HG02623 (cell line): Measurements from ENCODE around the gene CRABP2.

Experiments
- ATAC-seq: cut with Tn5 transposase; IDR thresholded peaks from one replicate; pipeline ENCODE4 v1.9.1; 2021; ENCODE audit warnings: moderate library complexity; ENCODE audit not compliant: unreplicated experiment

Gene CRABP2

DNA sequence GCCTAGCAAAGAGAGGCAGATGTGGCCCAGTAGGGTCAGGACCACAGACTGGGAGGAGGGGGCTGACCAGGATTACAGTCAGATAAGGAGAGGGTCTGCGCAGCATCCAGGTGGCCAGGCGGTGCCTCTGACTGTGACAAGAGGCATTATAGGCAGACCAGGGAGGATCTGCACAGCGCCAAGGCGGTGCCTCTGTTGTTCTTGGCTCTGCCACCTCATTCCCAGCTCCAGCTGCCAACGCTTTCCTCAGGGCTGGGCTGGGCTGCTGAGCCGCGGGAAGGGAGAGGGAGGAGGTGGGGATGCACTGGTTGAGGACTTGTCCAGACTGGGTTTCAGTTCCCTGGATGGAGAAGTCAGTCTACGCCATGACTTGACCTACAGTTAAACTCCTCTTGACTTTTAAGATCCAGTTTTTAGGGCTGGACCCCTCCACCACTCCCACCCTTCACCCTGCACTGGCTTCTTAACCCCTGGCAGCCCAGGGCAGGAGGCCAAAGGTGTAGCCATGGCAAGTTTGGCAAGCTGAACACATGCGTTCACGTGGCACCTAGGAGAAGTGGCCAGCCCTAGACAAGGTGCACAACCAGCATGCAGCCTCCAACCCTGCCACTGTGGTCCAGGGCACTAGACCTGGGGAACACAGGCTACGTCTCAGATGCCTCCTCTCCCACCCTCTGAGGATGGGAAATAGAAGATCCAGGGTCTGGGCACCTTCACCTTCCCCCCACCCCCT is 4.5 kb upstream of the CRABP2 start:
- ATAC-seq = no peak

DNA sequence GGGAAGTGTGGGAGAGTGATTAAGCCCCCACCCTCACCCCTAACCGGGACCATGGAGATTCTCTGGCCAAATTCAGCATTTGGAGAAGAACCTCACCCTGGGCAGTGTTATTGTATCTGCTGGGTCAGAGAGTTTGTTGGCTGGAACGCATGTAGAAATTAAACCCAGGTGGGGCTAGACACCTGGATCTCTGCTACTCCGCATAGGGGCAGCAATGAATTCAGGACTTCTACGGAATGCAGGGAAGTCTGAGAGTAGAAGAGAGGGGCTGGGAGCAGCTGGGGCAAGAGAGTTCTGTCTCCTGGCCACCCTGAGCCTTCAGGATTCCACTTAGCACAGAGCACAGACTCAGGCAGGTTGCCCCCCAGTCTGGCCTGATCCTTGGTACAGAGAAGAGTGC is 3.6 kb upstream of the CRABP2 start:
- ATAC-seq = no peak

DNA sequence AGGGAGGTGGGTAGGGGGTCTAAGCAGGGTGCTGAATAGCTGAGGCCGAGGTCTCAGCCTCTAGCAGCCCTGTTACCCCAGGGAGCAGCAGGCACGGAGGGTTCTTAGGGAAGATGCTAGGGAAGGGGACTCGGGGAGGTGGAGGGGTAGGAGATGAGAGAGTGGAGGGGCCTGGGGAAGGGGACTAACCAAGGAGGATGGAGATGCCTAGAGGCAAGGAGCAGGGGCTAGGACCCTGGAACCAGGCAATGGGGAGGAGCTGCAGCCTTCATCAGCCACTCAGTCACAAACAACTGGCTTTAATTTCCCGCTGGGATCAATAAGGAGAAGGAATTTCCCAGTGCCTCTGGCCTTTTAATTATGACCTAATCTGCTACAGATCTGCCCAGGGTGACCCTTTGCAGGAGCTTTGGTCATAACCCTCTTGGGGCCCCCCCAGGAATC is 2.9 kb upstream of the CRABP2 start:
- ATAC-seq = no peak

DNA sequence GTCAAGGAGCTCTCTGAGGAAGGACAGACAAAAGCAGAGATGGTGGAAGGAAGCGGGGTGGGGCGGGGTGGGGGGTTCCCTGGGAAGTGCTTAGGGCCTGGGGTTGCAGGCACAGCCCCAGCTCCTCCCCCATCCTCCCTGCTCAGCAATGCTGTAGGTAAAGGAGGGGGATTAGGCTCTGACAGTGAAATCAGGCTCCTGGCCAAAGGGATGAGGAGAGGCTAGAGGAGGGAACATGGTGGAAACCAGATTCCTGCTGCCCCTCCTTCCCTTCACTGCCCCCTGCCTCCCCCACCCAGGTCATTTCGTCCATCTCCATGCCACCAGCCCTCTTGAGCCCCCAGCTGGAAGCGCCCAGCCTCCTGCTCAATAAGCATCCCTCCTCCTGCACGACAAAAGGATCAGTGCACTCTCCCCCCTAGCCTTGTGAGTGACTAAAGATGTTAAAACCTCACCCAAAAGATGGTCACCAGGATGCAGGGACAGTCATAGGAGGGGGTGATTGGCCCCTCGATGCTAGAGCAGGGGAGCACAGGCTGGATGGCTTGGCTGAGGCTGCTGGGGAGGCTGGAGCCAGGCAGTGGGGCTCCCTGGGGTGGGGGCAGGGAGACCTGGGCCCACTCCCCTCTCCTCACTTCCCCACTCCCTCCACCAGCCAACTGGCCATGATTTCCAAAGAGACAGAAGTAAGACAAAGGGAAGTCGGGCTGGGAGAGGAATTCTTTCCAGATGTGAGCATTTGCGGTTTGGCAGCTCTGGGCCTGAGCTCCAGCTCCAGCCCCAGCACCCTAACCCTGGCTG is 2.2 kb upstream of the CRABP2 start:
- no peak for ATAC-seq

DNA sequence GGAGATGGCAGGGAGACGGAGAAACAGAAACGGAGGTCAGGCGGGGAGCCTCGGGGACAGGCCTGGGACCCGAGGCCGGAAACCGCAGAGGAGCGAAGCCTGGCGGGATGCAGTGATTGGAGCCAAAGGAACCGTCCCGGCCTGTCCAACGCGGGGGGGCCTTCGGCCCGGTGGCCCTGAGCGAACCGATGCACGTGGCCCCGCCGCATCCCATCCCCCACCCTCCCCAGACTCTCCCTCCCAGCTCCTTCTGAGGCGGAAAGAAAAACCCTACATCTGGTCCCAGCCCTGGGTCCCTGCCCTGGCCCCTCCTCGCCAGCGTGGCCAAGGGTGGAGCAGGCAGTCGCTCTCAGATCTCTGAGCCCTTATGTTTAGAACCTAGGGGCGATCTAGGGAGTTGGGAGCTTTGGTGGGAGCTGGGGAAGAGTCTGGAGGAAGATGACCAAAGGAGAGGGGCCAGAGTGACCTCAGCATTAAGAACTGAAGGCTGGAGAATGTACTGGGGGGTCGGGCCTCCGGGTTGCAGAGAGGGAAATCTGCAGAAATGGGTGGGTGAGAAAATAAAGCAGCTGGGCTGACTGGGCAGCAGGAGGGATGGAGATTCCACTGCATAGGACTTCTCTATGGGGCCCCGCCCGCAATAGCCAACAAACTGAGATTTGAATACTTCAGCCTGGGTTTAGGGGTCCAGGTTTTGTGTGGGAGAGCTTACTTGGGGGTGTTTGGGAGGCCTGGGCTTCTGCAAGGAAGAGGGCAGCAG is 1.5 kb upstream of the CRABP2 start:
- ATAC-seq = no peak

DNA sequence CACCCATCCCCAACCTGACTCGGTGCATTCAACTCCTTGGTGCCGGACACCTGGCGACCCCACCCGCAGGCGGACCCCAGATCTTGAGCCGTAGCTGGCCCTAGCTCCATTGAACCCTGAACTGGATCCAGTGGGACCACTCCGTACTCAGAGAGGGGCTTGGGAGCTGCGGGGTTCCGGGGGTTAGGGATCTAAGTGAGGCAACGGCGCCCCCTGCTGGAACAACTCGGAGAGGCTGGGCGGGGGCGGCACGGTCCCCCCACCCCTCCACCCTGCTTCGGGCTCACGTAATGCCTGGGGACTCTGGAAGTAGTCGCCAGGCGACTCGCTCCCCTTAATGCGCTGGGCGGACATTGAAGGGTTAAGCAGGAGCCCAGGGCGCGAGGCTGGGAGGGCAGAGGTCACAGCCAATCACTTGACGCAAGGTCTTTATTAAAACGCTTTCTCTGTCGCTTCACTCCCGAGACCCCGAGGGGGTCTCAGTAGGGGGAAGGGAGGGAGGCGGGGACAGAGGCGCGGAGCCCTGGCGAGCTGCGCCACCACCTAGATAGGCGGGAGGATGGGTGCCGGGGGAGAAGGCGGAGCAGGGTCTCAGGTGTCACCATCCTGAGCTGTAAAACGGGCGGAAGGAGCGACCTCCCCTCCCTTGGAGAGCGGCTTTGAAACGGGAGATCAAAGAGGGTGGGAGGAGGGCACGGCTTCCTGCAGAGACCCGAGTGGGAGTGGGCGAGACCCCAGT is 704 bp upstream of the CRABP2 start:
- ATAC-seq = no peak

DNA sequence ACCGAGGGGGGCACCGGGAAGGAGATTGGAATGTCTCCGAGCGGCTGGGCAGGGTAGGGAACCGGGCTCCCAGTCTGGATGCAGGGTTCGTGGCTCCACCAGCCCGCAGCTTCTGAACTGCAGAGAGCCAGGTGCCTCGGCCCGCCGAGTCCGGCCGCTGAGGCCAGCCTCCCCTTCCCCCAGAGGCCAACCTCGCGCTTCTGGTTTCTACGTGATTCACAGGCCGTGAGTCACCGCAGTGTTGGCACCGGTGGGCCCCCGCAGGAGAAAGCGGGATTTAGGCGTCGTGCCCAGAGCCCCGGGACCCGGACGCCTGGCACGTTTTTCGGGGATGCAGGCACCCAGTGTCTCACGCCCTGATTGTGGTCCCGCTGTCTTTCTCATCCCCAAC is 458 bp downstream of the CRABP2 start:
- ATAC-seq = no peak

DNA sequence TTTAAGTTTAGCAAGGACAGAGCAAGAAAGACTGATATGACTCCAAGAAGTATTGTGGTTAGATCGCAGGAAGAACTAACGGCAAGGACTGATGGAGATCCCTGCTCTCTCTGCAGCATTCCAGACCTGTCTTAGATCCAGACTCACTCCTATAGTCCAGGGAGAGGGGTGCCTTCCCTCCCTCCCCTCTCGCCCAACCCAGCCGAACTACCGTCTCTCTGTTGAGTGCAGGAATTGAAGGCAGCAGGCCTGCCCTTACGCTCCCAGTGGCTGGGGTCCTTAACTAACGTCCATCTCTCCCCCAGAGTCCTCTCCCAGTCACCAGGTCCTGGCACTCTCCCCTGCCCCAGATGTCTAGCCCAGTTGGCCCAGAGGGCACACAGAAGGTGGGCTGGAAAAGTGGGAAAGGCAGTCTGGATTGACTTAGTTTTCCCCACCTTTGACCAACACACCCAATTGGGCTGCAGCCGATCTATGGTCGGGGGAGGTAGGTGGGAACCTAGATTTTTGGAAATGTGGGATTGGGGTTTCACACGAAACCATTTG is 1.1 kb downstream of the CRABP2 start:
- ATAC-seq = no peak

DNA sequence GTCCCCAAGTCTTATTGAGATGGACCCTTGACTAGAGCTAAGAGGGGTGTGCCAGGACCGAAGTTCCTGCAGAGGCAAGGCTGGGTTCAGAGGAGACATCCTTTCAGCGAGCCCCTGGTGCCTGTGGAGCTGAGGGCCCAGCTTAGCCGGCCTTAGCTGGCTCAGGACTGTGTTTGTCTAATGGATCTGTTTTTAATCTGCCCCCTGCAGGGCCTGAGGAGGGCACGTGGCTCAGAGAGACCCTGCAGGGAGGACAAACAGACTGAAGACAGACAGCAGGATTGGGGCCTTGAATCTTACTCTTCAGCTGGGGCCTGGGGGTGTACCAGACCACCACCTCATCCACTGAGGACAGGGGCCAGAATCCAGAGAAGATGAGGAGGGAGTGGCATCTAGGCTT is 1.6 kb downstream of the CRABP2 start:
- no peak for ATAC-seq

DNA sequence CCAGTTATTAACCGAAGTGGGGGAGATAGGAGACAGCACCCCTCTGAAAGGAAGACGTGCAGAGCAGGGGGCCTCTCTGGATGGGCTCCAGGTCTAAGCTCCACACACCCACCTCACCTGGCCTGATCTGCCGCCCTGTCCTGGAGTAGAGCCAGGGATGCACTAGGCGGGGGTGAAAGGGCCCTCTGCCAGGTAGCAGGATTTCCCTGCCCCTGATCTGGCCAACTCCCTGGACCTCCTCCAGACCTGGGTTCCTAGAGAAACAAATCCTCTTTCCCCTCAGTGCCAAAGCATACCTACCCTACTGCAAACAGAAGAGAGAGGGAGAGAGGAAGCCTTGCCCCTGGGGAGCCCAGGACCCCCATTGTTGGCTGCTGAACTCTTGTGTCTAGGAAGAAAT is 2.0 kb downstream of the CRABP2 start:
- no peak for ATAC-seq

DNA sequence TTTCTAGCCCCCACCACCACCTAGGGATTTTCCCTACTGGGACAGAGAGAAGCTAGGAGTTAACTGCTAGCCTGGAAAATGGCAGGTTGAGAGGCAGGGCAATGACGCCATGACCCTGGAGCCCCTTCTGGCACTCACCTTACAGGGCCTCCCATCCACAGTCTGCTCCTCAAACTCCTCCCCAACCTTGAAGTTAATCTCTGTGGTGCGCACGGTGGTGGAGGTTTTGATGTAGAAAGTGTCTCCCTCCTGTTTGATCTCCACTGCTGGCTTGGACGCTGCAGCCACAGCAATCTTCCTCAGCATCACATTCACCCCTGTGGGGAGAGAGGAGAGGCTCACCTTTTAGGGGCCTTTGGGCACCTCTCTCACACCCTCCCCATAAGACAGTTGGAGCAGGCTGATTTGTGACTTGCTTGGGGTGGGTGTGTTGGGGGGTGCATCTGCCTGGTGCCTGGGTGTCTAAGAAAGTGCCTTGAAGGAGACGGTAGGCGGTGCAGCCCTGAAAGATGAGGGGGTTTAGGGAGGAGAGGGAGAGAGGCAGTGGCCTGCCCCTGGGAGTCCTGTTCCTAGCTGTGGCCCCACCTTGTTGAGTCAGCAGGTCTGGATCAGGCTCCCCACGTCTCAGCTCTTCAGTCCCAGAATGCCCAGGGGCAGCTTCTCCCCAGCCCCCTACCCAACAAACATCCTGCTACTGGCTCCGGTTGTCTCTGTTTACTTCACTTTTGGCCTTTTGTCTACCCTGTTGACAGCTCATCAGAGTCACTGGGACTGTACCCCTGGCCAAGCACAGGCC is 4.4 kb downstream of the CRABP2 start:
- ATAC-seq = no peak

DNA sequence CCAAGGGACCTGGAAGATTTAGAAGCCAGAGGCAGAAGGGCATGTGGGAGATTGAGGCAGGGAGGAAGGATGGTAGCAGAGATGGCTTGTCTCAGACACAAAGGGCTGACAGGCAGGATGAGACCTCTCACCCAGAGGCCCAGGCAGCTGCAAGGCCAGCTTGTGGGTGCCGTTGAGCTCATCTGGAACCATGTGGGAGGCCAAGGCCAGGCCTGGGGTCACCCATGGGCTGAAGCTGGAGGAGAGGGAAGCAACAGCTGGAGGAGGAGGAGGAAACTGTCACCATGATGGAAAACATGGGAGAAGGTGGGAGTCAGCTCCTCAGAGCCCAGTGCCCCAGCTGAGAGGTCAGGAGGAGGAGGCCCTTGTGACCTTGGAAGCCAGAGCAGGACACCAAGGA is 6.4 kb downstream of the CRABP2 start:
- ATAC-seq = no peak

DNA sequence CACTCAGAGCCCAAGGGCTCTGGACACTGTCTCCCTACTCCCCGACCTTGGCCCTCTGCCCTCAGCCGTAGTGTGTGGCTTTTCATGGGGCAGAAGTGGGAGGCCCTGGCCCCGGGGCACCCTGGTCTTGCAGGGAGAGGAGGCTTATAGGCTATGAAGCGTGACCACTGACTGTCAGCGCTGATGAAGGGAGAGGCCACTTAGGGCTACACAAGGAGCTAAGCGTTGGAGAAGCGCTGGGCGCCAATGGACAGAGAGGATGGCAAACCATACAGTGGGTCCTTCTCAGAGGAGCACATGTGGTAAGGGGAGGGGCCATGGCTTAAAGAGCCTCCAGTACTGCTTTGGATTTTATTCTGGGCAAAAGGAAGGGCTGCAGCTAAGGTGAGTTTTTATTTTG is 7.9 kb downstream of the CRABP2 start:
- no peak for ATAC-seq

DNA sequence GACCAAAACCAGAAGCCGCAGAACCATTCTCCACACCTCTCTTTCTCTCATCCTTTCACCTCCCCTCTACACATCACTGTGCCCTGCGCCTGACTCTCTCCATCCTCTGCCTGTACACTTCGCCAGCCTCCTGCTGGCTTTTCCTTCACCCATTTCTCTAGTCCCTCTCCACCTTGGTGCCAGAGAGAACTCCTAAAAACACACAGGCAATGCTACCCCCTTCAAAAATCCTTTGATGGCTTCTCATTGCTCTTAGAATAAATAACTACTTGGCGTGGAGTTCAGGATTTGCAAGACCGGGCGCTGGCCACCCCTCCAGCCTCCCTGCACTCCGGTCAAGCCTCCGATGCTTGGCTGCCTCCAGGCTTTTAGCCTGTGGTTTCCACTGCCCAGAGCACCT is 8.6 kb downstream of the CRABP2 start:
- no peak for ATAC-seq

DNA sequence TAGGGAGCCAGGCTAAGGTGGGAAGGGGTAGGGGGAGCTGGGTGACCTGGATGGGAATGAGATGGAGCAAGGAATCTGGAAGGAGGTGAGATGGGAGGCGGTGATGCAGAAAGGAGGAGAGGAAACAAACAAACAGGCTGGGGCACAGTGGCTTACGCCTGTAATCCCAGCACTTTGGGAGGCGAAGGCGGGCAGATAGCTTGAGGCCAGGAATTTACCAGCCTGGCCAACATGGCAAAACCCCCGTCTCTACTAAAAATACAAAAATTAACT is 10.8 kb downstream of the CRABP2 start:
- ATAC-seq = no peak

DNA sequence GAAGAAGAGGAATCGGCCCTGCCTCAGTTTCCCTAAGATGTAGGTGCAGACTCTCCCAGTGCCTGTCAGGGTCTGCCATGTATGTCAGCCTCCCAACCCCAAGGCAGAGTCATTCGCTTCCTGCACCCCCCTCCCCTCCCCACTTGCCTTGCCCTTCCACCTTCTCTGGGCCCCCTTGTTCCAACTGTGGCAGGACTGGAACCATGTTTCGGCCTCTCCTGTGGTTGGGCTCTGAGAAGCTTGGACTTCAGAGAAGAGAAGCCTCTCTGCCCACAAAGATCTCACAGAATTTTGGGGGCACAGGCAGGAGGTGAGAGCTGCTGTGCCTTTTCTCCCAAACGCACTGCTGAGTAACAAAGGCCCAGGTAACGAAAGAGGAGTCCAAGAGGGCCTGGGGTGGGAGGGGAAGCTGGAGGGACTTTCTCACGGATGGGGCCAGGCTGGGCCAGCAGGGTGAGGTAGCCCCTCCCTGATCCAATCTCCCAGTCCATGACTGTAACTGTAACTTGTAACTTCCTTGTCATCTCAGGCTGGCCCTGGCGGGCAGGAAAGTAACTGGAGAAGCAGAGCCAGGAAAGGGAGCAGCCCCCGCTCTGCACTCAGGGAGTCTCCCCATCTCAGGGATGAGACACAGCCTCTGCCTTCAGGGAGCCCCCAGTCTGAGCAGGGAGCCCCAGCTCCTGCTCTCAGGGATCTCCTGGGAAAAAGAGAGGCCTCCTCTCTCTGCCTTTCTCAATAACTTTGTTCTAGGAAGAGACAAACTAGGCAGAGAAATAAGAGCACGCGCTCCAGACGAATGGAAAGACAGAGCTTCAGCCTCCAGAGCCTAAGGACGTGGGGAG is 11.3 kb downstream of the CRABP2 start:
- no peak for ATAC-seq

DNA sequence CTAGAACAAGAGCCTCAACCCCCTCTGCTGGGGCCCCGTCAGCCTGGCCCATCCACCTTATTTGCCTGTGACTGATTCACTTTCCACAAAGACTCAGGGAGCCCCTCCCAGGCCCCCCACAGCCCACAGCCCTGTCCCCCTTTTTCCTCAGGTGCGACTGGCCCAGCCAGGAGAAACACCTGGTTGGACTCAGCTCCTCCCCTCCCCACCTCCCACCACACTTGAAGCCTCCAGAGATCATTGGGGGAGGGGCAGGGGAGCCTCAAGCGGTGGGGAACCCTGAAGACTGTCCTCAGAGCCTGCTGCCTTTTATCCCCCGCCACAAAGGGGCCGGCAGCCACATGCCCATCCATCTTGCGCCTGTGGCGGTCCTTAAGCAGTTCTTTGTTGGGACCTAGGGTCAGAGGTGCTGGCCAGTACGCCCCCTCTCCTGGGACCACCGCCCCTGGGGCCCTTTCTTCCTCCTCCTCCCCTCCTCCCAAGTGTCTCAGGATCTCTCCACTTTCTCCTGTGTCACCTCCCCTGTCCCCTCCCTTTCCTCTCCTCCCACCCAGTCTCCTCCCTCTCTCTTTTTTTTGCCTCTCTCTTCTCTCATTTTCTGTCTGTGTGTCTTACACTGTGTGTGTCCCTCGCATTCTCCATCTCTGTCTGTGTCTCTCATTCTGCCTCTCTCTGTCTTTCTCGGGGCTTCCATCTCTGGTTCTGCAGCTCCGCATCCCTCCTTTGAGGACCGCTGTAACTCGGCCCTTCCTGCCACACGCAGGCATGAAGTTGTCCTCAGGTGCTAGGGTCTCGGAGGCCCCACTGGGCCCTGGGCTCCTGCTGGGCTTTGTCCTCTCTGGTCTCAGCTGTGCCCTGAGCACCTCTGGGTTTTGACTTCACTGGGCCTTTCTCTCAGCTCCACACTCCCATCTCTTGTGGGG is 12.2 kb downstream of the CRABP2 start:
- no peak for ATAC-seq

DNA sequence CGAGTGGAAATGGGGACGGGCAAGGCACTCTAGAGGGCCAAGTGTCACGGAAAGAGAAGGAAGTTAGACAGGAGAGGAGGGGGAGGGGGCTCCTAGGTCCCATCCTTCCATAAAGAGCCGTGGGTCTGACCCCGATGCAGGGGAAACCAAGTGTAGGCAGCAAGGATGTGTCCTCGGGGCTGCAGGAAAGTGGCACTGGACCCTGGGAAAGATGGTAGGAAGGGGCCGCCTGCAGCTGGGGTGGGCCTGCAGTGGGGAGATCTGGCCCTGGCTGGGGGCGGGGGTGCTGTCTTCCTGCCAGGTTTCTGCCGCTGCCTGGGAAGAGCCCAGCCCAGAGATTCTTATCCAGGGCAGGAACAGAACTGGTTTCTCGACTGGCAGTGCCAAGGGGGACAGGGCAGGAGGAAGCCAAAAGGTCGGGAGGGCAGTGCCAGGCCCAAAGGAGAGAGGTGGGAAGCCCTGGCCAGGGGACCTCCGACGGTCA is 12.9 kb downstream of the CRABP2 start:
- no peak for ATAC-seq
